ENCODE measurements around the gene SART1. TPM values are rescaled to one million over a fixed set of nuclear protein-coding genes. Genes with fewer than 3 reads are reported as not detected.

SART1 gene
- polyA plus RNA-seq (ENCODE audit: low read depth in 6 of 6), result 10 to 100 TPM; 13.9 to 39.7 (median 18.3) TPM

- Mint-ChIP-seq H3K27ac (peak within 1 kb of the TSS; percentile 98 to 99 (median 99)), H3K9me3 (no peaks in the 10 kb centered on the region), H3K27me3 (no peaks in the 10 kb centered on the region), H3K36me3 (peaks cover 0 to 37% of the 10 kb centered on the region in 2 donors), H3K4me1 (peaks cover 58 to 63% (median 61%) of the 10 kb centered on the region in 3 donors), H3K4me3 (peak within 1 kb of the TSS; percentile 92 to 99 (median 98))
- peak; percentile 82 to 87 for ATAC-seq (ENCODE audit: low read depth in 2 of 2)
- DNase-seq, result peak; percentile 93
Measured at GRCh38 chr11:65961267-65962140, at the start of gene SART1. SART1 (plus strand) TSS chr11:65961734; CDS start chr11:65961781, 47 bp downstream.

GRCh38 chr11:65912845-65913244 lies 48.7 kb upstream of the SART1 start:
- Mint-ChIP-seq H3K4me3 (no peak overlapping the region), H3K9me3 (no peaks in the 10 kb centered on the region), H3K27ac (peak overlapping the region in 1 of 6 donors; percentile 73), H3K27me3 (peaks cover 0 to 19% (median 8%) of the 10 kb centered on the region in 3 donors), H3K36me3 (no peaks in the 10 kb centered on the region), H3K4me1 (peaks cover 31 to 41% (median 33%) of the 10 kb centered on the region in 3 donors)
- ATAC-seq (ENCODE audit: low read depth in 2 of 2), result no peak
- DNase-seq, result no peak

- no peaks in the 10 kb centered on the region for H3K9me3 Mint-ChIP-seq
- H3K27ac Mint-ChIP-seq, result peak overlapping the region in 4 of 6 donors; percentile 28 to 97 (median 40)
- H3K36me3 Mint-ChIP-seq, result no peaks in the 10 kb centered on the region
- ATAC-seq (ENCODE audit: low read depth in 2 of 2), result no peak
- H3K4me1 Mint-ChIP-seq, result peaks cover 37 to 49% (median 42%) of the 10 kb centered on the region in 3 donors
- H3K4me3 Mint-ChIP-seq, result peak overlapping the region in 4 of 8 donors; percentile 50 to 79 (median 66)
- peaks cover 0 to 8% (median 6%) of the 10 kb centered on the region in 3 donors for H3K27me3 Mint-ChIP-seq
- DNase-seq, result no peak
Measured at GRCh38 chr11:65915101-65915820, 46.3 kb upstream of the SART1 start.

- Mint-ChIP-seq H3K36me3 (no peaks in the 10 kb centered on the region), H3K27ac (no peak overlapping the region), H3K4me3 (peak overlapping the region in 1 of 8 donors; percentile 95), H3K9me3 (no peaks in the 10 kb centered on the region), H3K27me3 (peaks cover 0 to 8% (median 6%) of the 10 kb centered on the region in 3 donors), H3K4me1 (peaks cover 39 to 54% (median 46%) of the 10 kb centered on the region in 3 donors)
- DNase-seq, result no peak
- ATAC-seq (ENCODE audit: low read depth in 2 of 2), result no peak
Measured at GRCh38 chr11:65915821-65916251, 45.7 kb upstream of the SART1 start.

- ATAC-seq (ENCODE audit: low read depth in 2 of 2), result no peak
- Mint-ChIP-seq H3K36me3 (no peaks in the 10 kb centered on the region), H3K4me1 (peaks cover 39 to 54% (median 47%) of the 10 kb centered on the region in 3 donors), H3K27me3 (peaks cover 0 to 7% (median 5%) of the 10 kb centered on the region in 3 donors), H3K4me3 (peak overlapping the region; percentile 43 to 95 (median 86)), H3K9me3 (no peaks in the 10 kb centered on the region), H3K27ac (peak overlapping the region in 3 of 6 donors; percentile 66 to 88 (median 80))
- DNase-seq, result no peak
Measured at GRCh38 chr11:65916391-65916790, 45.1 kb upstream of the SART1 start.

GRCh38 chr11:65917077-65917433 lies 44.5 kb upstream of the SART1 start:
- no peak for ATAC-seq (ENCODE audit: low read depth in 2 of 2)
- no peaks in the 10 kb centered on the region for H3K9me3 Mint-ChIP-seq
- H3K36me3 Mint-ChIP-seq, result no peaks in the 10 kb centered on the region
- H3K4me1 Mint-ChIP-seq, result peaks cover 35 to 53% (median 46%) of the 10 kb centered on the region in 3 donors
- peak overlapping the region; percentile 67 to 95 (median 87) for H3K4me3 Mint-ChIP-seq
- no peak for DNase-seq
- peak overlapping the region in 3 of 6 donors; percentile 28 to 88 (median 86) for H3K27ac Mint-ChIP-seq
- H3K27me3 Mint-ChIP-seq, result no peaks in the 10 kb centered on the region

- peak overlapping the region in 2 of 6 donors; percentile 28 to 89 for H3K27ac Mint-ChIP-seq
- peaks cover 35 to 59% (median 51%) of the 10 kb centered on the region in 3 donors for H3K4me1 Mint-ChIP-seq
- no peaks in the 10 kb centered on the region for H3K27me3 Mint-ChIP-seq
- no peak for DNase-seq
- no peaks in the 10 kb centered on the region for H3K36me3 Mint-ChIP-seq
- H3K9me3 Mint-ChIP-seq, result no peaks in the 10 kb centered on the region
- no peak for ATAC-seq (ENCODE audit: low read depth in 2 of 2)
- H3K4me3 Mint-ChIP-seq, result peak overlapping the region; percentile 85 to 95 (median 90)
Measured at GRCh38 chr11:65917434-65918210, 43.9 kb upstream of the SART1 start.

- Mint-ChIP-seq H3K27me3 (no peaks in the 10 kb centered on the region), H3K4me3 (peak within 1 kb of the TSS; percentile 85 to 98 (median 92)), H3K27ac (peak within 1 kb of the TSS; percentile 82 to 92 (median 86)), H3K9me3 (no peaks in the 10 kb centered on the region), H3K36me3 (no peaks in the 10 kb centered on the region), H3K4me1 (peaks cover 35 to 62% (median 53%) of the 10 kb centered on the region in 3 donors)
- ATAC-seq (ENCODE audit: low read depth in 2 of 2) (peak; percentile 65), DNase-seq (no peak)
Measured at GRCh38 chr11:65918211-65919140, 43.1 kb upstream of the SART1 start, which contains the start of gene C11orf68. C11orf68 (minus strand) TSS chr11:65919062; CDS start chr11:65919031, 31 bp downstream.

GRCh38 chr11:65919141-65919572 lies 42.4 kb upstream of the SART1 start, which contains the start of gene DRAP1:
DRAP1 (plus strand) TSS chr11:65919426; CDS start chr11:65919502, 76 bp downstream.
- Mint-ChIP-seq H3K27ac (peak within 1 kb of the TSS; percentile 82 to 92 (median 86)), H3K36me3 (no peaks in the 10 kb centered on the region), H3K27me3 (no peaks in the 10 kb centered on the region), H3K9me3 (no peaks in the 10 kb centered on the region), H3K4me3 (peak within 1 kb of the TSS; percentile 85 to 98 (median 92)), H3K4me1 (peaks cover 35 to 60% (median 53%) of the 10 kb centered on the region in 3 donors)
- ATAC-seq (ENCODE audit: low read depth in 2 of 2), result peak; percentile 88 to 90
- DNase-seq, result peak; percentile 96

GRCh38 chr11:65919573-65920371 lies 41.8 kb upstream of the SART1 start:
- peaks cover 30 to 54% (median 52%) of the 10 kb centered on the region in 3 donors for H3K4me1 Mint-ChIP-seq
- H3K27ac Mint-ChIP-seq, result peak overlapping the region in 5 of 6 donors; percentile 42 to 92 (median 85)
- ATAC-seq (ENCODE audit: low read depth in 2 of 2), result peak; percentile 43 to 45
- no peak for DNase-seq
- no peaks in the 10 kb centered on the region for H3K36me3 Mint-ChIP-seq
- H3K4me3 Mint-ChIP-seq, result peak overlapping the region; percentile 85 to 98 (median 92)
- H3K9me3 Mint-ChIP-seq, result no peaks in the 10 kb centered on the region
- H3K27me3 Mint-ChIP-seq, result no peaks in the 10 kb centered on the region

- peak overlapping the region; percentile 85 to 98 (median 92) for H3K4me3 Mint-ChIP-seq
- H3K27me3 Mint-ChIP-seq, result no peaks in the 10 kb centered on the region
- H3K36me3 Mint-ChIP-seq, result no peaks in the 10 kb centered on the region
- no peaks in the 10 kb centered on the region for H3K9me3 Mint-ChIP-seq
- peak overlapping the region in 3 of 6 donors; percentile 51 to 89 (median 82) for H3K27ac Mint-ChIP-seq
- ATAC-seq (ENCODE audit: low read depth in 2 of 2) (no peak), DNase-seq (no peak)
- H3K4me1 Mint-ChIP-seq, result peaks cover 24 to 48% (median 47%) of the 10 kb centered on the region in 3 donors
Measured at GRCh38 chr11:65920372-65920802, 41.1 kb upstream of the SART1 start.
